ENCODE measurements around the gene CAVIN2. TPM values are rescaled to one million over a fixed set of nuclear protein-coding genes. Genes with fewer than 3 reads are reported as not detected.

The CAVIN2 gene
- polyA plus RNA-seq, 1 of the 3 experiments (the other 2 are of a cell fraction), result 1.5 TPM

DNA sequence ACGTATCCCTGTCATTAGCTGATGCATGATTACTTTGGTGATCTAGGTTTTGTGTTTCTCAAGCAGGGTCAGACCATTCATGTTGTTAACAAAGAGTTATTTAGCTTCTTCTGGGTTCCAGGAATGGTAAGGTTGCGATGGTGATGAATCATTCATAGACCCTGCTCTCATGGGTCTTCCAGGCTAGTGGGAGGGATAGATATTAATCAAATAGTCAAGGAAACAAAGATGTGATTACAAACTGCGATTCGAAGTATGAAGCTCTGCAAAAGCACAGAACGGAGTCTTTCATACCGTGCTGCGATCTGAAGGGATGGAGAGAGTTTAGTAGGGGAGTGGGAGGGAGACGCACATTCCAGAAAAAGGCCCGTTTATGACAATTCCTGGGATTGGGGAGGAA, 42.1 kb downstream of the CAVIN2 start:
- H3K9me3 ChIP-seq, result no peaks in the 10 kb centered on the region; the same call in 1 of the 2 replicates
- H3K27me3 ChIP-seq (ENCODE audit: insufficient read depth), result no peaks in the 10 kb centered on the region
- no peaks in the 10 kb centered on the region for H3F3A ChIP-seq (replicated peaks; ENCODE audit: insufficient read depth)
- H3K27ac ChIP-seq (ENCODE audit: low read depth in 2 of 2, low read length in 1 of 2), result no peak overlapping the region
- no peaks in the 10 kb centered on the region for H3K36me3 ChIP-seq (replicated peaks in 1 of 2; ENCODE audit: control insufficient read depth in 1 of 2, insufficient read depth in 2 of 2, low read length in 1 of 2)
- DNase-seq, result no peak
- no peaks in the 10 kb centered on the region for H4K20me1 ChIP-seq (ENCODE audit: insufficient read depth)
- WGBS (ENCODE audit: low lambda C conversion rate), result 81% methylated on average over 9 of the region's 9 CpGs
- no peaks in the 10 kb centered on the region for H3K9me2 ChIP-seq
- H3K4me3 ChIP-seq (ENCODE audit: low read depth in 2 of 2, low read length in 1 of 2), result no peak overlapping the region
- no peak overlapping the region for H3K9ac ChIP-seq
- ChIA-PET CTCF (interaction anchor here (0.5 to 17.0 kb wide), 2 partner anchors 304 to 357 kb away, joined by 3 to 306 read pairs; no protein-coding TSS in a partner anchor), POLR2A (no interaction called here)
- H3K79me2 ChIP-seq (ENCODE audit: insufficient read depth), result no peaks in the 10 kb centered on the region
- H3K4me1 ChIP-seq (ENCODE audit: control insufficient read depth in 1 of 2, insufficient read depth in 2 of 2, low read depth in 1 of 2, low read length in 1 of 2), result no peaks in the 10 kb centered on the region
- TF ChIP-seq ELF1 (IDR thresholded peaks at IDR 0.05), result no peak
- TF ChIP-seq, protein P1, sequence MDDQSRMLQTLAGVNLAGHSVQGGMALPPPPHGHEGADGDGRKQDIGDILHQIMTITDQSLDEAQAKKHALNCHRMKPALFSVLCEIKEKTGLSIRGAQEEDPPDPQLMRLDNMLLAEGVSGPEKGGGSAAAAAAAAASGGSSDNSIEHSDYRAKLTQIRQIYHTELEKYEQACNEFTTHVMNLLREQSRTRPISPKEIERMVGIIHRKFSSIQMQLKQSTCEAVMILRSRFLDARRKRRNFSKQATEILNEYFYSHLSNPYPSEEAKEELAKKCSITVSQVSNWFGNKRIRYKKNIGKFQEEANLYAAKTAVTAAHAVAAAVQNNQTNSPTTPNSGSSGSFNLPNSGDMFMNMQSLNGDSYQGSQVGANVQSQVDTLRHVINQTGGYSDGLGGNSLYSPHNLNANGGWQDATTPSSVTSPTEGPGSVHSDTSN (IDR thresholded peaks at IDR 0.05), result no peak
- TF ChIP-seq YY1 (IDR thresholded peaks at IDR 0.05; ENCODE audit: low read depth), result no peak
- no peak for TF ChIP-seq MEF2A (IDR thresholded peaks at IDR 0.05; ENCODE audit: borderline replicate concordance, low read depth)
- TF ChIP-seq, protein P2, sequence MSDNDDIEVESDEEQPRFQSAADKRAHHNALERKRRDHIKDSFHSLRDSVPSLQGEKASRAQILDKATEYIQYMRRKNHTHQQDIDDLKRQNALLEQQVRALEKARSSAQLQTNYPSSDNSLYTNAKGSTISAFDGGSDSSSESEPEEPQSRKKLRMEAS (IDR thresholded peaks at IDR 0.05; ENCODE audit: low read depth), result no peak
- TF ChIP-seq EZH2phosphoT487 (IDR thresholded peaks at IDR 0.05; ENCODE audit: borderline replicate concordance, low read depth), result no peak
- TF ChIP-seq POLR2AphosphoS5 (IDR thresholded peaks at IDR 0.05; ENCODE audit: low read depth, low read length), result no peak
- no peak for TF ChIP-seq FOXM1 (IDR thresholded peaks at IDR 0.05; ENCODE audit: low read depth)
- no peak for TF ChIP-seq MXI1 (IDR thresholded peaks at IDR 0.05; ENCODE audit: low read depth, low read length)
- TF ChIP-seq, protein P3, sequence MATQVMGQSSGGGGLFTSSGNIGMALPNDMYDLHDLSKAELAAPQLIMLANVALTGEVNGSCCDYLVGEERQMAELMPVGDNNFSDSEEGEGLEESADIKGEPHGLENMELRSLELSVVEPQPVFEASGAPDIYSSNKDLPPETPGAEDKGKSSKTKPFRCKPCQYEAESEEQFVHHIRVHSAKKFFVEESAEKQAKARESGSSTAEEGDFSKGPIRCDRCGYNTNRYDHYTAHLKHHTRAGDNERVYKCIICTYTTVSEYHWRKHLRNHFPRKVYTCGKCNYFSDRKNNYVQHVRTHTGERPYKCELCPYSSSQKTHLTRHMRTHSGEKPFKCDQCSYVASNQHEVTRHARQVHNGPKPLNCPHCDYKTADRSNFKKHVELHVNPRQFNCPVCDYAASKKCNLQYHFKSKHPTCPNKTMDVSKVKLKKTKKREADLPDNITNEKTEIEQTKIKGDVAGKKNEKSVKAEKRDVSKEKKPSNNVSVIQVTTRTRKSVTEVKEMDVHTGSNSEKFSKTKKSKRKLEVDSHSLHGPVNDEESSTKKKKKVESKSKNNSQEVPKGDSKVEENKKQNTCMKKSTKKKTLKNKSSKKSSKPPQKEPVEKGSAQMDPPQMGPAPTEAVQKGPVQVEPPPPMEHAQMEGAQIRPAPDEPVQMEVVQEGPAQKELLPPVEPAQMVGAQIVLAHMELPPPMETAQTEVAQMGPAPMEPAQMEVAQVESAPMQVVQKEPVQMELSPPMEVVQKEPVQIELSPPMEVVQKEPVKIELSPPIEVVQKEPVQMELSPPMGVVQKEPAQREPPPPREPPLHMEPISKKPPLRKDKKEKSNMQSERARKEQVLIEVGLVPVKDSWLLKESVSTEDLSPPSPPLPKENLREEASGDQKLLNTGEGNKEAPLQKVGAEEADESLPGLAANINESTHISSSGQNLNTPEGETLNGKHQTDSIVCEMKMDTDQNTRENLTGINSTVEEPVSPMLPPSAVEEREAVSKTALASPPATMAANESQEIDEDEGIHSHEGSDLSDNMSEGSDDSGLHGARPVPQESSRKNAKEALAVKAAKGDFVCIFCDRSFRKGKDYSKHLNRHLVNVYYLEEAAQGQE (IDR thresholded peaks at IDR 0.05; ENCODE audit: low read depth, low read length), result no peak
- no peak for TF ChIP-seq EP300 (IDR thresholded peaks at IDR 0.05; ENCODE audit: borderline replicate concordance in 1 of 2, low read depth in 1 of 2, low read length in 1 of 2)
- no peak for TF ChIP-seq GABPA (IDR thresholded peaks at IDR 0.05; ENCODE audit: low read depth)
- no peak for TF ChIP-seq TEAD4 (IDR thresholded peaks at IDR 0.05; ENCODE audit: borderline replicate concordance, insufficient read depth)
- TF ChIP-seq, protein P4, sequence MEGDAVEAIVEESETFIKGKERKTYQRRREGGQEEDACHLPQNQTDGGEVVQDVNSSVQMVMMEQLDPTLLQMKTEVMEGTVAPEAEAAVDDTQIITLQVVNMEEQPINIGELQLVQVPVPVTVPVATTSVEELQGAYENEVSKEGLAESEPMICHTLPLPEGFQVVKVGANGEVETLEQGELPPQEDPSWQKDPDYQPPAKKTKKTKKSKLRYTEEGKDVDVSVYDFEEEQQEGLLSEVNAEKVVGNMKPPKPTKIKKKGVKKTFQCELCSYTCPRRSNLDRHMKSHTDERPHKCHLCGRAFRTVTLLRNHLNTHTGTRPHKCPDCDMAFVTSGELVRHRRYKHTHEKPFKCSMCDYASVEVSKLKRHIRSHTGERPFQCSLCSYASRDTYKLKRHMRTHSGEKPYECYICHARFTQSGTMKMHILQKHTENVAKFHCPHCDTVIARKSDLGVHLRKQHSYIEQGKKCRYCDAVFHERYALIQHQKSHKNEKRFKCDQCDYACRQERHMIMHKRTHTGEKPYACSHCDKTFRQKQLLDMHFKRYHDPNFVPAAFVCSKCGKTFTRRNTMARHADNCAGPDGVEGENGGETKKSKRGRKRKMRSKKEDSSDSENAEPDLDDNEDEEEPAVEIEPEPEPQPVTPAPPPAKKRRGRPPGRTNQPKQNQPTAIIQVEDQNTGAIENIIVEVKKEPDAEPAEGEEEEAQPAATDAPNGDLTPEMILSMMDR (IDR thresholded peaks at IDR 0.05), result no peak
- no peak for TF ChIP-seq TCF12 (IDR thresholded peaks at IDR 0.05)
- no peak for TF ChIP-seq SIN3A (IDR thresholded peaks at IDR 0.05; ENCODE audit: borderline replicate concordance, low read depth, low read length)
- TF ChIP-seq JUND (IDR thresholded peaks at IDR 0.05), result no peak
- TF ChIP-seq CHD2 (IDR thresholded peaks at IDR 0.05; ENCODE audit: low read length, partially characterized antibody), result no peak
- TF ChIP-seq FOSL2 (IDR thresholded peaks at IDR 0.05; ENCODE audit: borderline replicate concordance, low read depth), result no peak
- TF ChIP-seq, protein P5, sequence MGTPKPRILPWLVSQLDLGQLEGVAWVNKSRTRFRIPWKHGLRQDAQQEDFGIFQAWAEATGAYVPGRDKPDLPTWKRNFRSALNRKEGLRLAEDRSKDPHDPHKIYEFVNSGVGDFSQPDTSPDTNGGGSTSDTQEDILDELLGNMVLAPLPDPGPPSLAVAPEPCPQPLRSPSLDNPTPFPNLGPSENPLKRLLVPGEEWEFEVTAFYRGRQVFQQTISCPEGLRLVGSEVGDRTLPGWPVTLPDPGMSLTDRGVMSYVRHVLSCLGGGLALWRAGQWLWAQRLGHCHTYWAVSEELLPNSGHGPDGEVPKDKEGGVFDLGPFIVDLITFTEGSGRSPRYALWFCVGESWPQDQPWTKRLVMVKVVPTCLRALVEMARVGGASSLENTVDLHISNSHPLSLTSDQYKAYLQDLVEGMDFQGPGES (IDR thresholded peaks at IDR 0.05; ENCODE audit: low read depth, low read length), result no peak
- no peak overlapping the region for H2AFZ ChIP-seq (ENCODE audit: low read depth)
- H3K4me2 ChIP-seq, result no peak overlapping the region

Data from SK-N-SH (cell line).